ENCODE data around the gene LTO1. TPM values are rescaled to one million over a fixed set of nuclear protein-coding genes. Genes with fewer than 3 reads are reported as not detected.

Gene LTO1
- total and polyA plus RNA-seq, 8 donors: 18.0 to 45.3 (median 28.7) TPM

DNA sequence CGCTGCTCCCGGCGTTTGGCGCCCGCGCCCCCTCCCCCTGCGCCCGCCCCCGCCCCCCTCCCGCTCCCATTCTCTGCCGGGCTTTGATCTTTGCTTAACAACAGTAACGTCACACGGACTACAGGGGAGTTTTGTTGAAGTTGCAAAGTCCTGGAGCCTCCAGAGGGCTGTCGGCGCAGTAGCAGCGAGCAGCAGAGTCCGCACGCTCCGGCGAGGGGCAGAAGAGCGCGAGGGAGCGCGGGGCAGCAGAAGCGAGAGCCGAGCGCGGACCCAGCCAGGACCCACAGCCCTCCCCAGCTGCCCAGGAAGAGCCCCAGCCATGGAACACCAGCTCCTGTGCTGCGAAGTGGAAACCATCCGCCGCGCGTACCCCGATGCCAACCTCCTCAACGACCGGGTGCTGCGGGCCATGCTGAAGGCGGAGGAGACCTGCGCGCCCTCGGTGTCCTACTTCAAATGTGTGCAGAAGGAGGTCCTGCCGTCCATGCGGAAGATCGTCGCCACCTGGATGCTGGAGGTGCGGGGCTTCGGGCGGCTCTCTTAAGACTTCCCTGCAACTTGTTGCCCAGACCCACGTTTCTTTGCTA, 34.1 kb downstream of the LTO1 start, which contains the start of gene CCND1:
TSS of gene CCND1 (plus strand) at position 162 of the 587 bp plus-strand sequence. CDS start at position 320, 158 bp downstream.
- TF ChIP-seq, protein P1, sequence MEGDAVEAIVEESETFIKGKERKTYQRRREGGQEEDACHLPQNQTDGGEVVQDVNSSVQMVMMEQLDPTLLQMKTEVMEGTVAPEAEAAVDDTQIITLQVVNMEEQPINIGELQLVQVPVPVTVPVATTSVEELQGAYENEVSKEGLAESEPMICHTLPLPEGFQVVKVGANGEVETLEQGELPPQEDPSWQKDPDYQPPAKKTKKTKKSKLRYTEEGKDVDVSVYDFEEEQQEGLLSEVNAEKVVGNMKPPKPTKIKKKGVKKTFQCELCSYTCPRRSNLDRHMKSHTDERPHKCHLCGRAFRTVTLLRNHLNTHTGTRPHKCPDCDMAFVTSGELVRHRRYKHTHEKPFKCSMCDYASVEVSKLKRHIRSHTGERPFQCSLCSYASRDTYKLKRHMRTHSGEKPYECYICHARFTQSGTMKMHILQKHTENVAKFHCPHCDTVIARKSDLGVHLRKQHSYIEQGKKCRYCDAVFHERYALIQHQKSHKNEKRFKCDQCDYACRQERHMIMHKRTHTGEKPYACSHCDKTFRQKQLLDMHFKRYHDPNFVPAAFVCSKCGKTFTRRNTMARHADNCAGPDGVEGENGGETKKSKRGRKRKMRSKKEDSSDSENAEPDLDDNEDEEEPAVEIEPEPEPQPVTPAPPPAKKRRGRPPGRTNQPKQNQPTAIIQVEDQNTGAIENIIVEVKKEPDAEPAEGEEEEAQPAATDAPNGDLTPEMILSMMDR (IDR thresholded peaks at IDR 0.05): peak in 1 of 2 donors; percentile 18
- H3K9me3 ChIP-seq: no peaks in the 10 kb centered on the region
- H3K4me1 ChIP-seq: peaks cover 36 to 84% of the 10 kb centered on the region in 2 donors
- peaks cover 0 to 5% of the 10 kb centered on the region in 2 donors for H3K36me3 ChIP-seq
- intact Hi-C loops (cut with DNase I): loop anchor here (2.0 to 10.0 kb wide), 4 partner anchors 346 to 539 kb away; partner anchors contain the start of gene MYEOV (in 1 of the 2)
- peak within 1 kb of the TSS; percentile 66 to 82 for H3K27ac ChIP-seq
- H3K27me3 ChIP-seq: peaks cover 11 to 86% of the 10 kb centered on the region in 2 donors
- H3K4me3 ChIP-seq: peak within 1 kb of the TSS; percentile 51 to 78
- ATAC-seq: peak; percentile 29
- peak; percentile 71 to 94 (median 86) for DNase-seq

DNA sequence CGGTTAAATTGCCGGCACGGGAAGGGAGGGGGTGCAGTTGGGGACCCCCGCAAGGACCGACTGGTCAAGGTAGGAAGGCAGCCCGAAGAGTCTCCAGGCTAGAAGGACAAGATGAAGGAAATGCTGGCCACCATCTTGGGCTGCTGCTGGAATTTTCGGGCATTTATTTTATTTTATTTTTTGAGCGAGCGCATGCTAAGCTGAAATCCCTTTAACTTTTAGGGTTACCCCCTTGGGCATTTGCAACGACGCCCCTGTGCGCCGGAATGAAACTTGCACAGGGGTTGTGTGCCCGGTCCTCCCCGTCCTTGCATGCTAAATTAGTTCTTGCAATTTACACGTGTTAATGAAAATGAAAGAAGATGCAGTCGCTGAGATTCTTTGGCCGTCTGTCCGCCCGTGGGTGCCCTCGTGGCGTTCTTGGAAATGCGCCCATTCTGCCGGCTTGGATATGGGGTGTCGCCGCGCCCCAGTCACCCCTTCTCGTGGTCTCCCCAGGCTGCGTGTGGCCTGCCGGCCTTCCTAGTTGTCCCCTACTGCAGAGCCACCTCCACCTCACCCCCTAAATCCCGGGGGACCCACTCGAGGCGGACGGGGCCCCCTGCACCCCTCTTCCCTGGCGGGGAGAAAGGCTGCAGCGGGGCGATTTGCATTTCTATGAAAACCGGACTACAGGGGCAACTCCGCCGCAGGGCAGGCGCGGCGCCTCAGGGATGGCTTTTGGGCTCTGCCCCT, 34.7 kb downstream of the LTO1 start:
- no peak for ATAC-seq
- peak overlapping the region; percentile 44 to 82 for H3K27ac ChIP-seq
- DNase-seq: no peak
- peaks cover 39 to 85% of the 10 kb centered on the region in 2 donors for H3K4me1 ChIP-seq
- H3K9me3 ChIP-seq: no peaks in the 10 kb centered on the region
- peaks cover 11 to 92% of the 10 kb centered on the region in 2 donors for H3K27me3 ChIP-seq
- no peaks in the 10 kb centered on the region for H3K36me3 ChIP-seq
- intact Hi-C loops (cut with DNase I): loop anchor here (2.0 to 10.0 kb wide), 4 partner anchors 346 to 538 kb away; partner anchors contain the start of gene MYEOV (in 1 of the 2)
- TF ChIP-seq, protein P1 (IDR thresholded peaks at IDR 0.05): no peak
- H3K4me3 ChIP-seq: peak overlapping the region; percentile 51 to 78

DNA sequence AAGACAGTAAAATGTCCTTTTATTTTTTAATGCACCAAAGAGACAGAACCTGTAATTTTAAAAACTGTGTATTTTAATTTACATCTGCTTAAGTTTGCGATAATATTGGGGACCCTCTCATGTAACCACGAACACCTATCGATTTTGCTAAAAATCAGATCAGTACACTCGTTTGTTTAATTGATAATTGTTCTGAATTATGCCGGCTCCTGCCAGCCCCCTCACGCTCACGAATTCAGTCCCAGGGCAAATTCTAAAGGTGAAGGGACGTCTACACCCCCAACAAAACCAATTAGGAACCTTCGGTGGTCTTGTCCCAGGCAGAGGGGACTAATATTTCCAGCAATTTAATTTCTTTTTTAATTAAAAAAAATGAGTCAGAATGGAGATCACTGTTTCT, 35.3 kb downstream of the LTO1 start:
- intact Hi-C loops (cut with DNase I): loop anchor here (2.0 to 10.0 kb wide), 4 partner anchors 345 to 538 kb away; partner anchors contain the start of gene MYEOV (in 1 of the 2)
- TF ChIP-seq, protein P1 (IDR thresholded peaks at IDR 0.05): no peak
- Histone ChIP-seq H3K36me3 (no peaks in the 10 kb centered on the region), H3K4me1 (peaks cover 39 to 85% of the 10 kb centered on the region in 2 donors), H3K27ac (peak overlapping the region in 1 of 2 donors; percentile 82), H3K4me3 (peak overlapping the region in 1 of 2 donors; percentile 78), H3K27me3 (peaks cover 11 to 98% of the 10 kb centered on the region in 2 donors), H3K9me3 (no peaks in the 10 kb centered on the region)
- ATAC-seq: no peak
- no peak for DNase-seq

DNA sequence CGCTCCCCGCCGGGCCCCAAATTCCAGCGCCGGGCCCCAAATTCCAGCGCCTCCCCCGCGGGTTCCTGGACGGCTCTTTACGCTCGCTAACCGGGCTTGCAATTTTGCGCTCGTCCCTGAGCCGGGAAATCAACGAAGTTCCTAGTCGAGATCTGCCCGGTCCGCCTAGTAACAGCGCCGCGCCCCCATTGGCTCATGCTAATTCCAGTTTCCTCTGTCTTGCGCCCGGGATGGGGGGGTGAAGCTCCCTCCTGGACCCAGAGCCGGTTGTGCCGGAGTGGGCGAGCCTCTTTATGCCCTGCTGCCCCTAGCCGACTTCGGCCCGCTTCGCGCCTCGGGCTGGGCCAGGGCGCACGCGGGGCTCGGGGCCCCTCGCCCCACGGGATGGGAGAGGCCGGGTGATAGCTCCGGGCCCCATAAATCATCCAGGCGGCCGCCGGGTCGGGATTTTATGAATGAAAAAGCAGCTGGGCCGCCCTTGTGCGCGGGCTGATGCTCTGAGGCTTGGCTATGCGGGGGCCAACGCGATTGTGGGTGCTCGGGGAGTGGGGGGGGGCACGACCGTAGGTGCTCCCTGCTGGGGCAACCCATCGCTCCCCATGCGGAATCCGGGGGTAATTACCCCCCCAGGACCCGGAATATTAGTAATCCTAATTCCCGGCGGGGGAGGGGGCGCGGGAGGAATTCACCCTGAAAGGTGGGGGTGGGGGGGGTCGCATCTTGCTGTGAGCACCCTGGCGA, 36.0 kb downstream of the LTO1 start:
- intact Hi-C loops (cut with DNase I): no loop called here
- H3K9me3 ChIP-seq: no peaks in the 10 kb centered on the region
- no peaks in the 10 kb centered on the region for H3K36me3 ChIP-seq
- TF ChIP-seq, protein P1 (IDR thresholded peaks at IDR 0.05): no peak
- H3K4me1 ChIP-seq: peaks cover 32 to 79% of the 10 kb centered on the region in 2 donors
- ATAC-seq (peak; percentile 70), DNase-seq (peak; percentile 92 to 96 (median 94))
- peak overlapping the region; percentile 31 to 78 for H3K4me3 ChIP-seq
- H3K27ac ChIP-seq: peak overlapping the region; percentile 55 to 80
- peaks cover 11 to 93% of the 10 kb centered on the region in 2 donors for H3K27me3 ChIP-seq

All from left lung (tissue), 10 donors.